Natural killer cell (primary cell): ENCODE data around the gene PLEKHA4. TPM values are rescaled to one million over a fixed set of nuclear protein-coding genes. Genes with fewer than 3 reads are reported as not detected.

Source experiments
- ATAC-seq, 3 donors: fragments of 150-1000 bp in 2 of 3; fragments of 200-7000 bp in 1 of 3; cut with Tn5 transposase; 1 replicate in 1 of 3; 2 replicates in 2 of 3; pipeline ENCODE4 v1.10.0; 2021; ENCODE audit warnings: mild to moderate bottlenecking in 2 of 3, moderate library complexity in 2 of 3
- DNase-seq, 2 donors: peaks; one replicate each; pipeline versions ENCODE4 v3.0.0 to v3.0.0-alpha.2; 2013 to 2021; ENCODE audit warnings: mixed read lengths in 1 of 2
- H3K27ac ChIP-seq: one replicate; pipeline ENCODE4 v1.5.1; 2013; ENCODE audit warnings: mild to moderate bottlenecking, low read length
- H3K27me3 ChIP-seq: one replicate; pipeline ENCODE4 v1.6.1; 2013; ENCODE audit warnings: low read length; ENCODE audit not compliant: control insufficient read depth, insufficient read depth
- H3K36me3 ChIP-seq: one replicate; pipeline ENCODE4 v1.6.1; 2013; ENCODE audit warnings: low read length; ENCODE audit not compliant: control insufficient read depth, insufficient read depth
- H3K4me1 ChIP-seq: one replicate; pipeline ENCODE4 v1.6.1; 2013; ENCODE audit warnings: low read length; ENCODE audit not compliant: control insufficient read depth, insufficient read depth
- H3K4me3 ChIP-seq: one replicate; pipeline ENCODE4 v1.5.1; 2013; ENCODE audit warnings: low read length
- H3K9me3 ChIP-seq: one replicate; pipeline ENCODE4 v1.6.1; 2013; ENCODE audit warnings: low read length; ENCODE audit not compliant: control insufficient read depth, insufficient read depth
- H3K27ac Mint-ChIP-seq, 2 donors: one replicate each; pipeline ENCODE4 v1.8.0; 2022; ENCODE audit warnings: mild to moderate bottlenecking in 2 of 2, mixed read lengths in 2 of 2, moderate library complexity in 1 of 2
- H3K27me3 Mint-ChIP-seq, 2 donors: one replicate each; pipeline ENCODE4 v1.8.0; 2022; ENCODE audit warnings: low read depth in 2 of 2, mixed read lengths in 2 of 2
- H3K36me3 Mint-ChIP-seq: one replicate; pipeline ENCODE4 v1.8.0; 2022; ENCODE audit warnings: mixed read lengths
- H3K4me1 Mint-ChIP-seq, 2 donors: one replicate each; pipeline ENCODE4 v1.8.0; 2022; ENCODE audit warnings: mixed read lengths in 2 of 2
- H3K4me3 Mint-ChIP-seq: one replicate; pipeline ENCODE4 v1.8.0; 2022; ENCODE audit warnings: mild to moderate bottlenecking, moderate library complexity, mixed read lengths
- H3K9me3 Mint-ChIP-seq, 2 donors: one replicate each; pipeline ENCODE4 v1.8.0; 2022; ENCODE audit warnings: mixed read lengths in 2 of 2
- CTCF ChIP-seq: fragments of 200-600 bp; IDR thresholded peaks from one replicate; pipeline ENCODE4 v1.8.0; 2022; ENCODE audit warnings: antibody characterized with exemption
- WGBS: methylation state at CpG from one replicate; pipeline ENCODE4 v1.1.7; 2013; ENCODE audit warnings: missing lambda C conversion rate; ENCODE audit not compliant: insufficient coverage; 5-methylcytosine and 5-hydroxymethylcytosine counted together
- intact Hi-C: fragments of 100-400 bp; cut with micrococcal nuclease; formaldehyde crosslinking; loops from one replicate; pipeline ENCODE4 v1.14.2; 2022
- total RNA-seq, 4 donors: library from RNA; stranded (reverse); fragments of 120-200 nt in 1 of 4; gene quantifications; one replicate each; pipeline versions ENCODE4 v1.2.3 to v1.2.4, GENCODE V29; 2013 to 2022

Gene PLEKHA4
- total RNA-seq, 3 donors from 2014 or later (not counting 1 experiment from before 2014, with no cell fraction given): 2.5 to 6.5 (median 5.2) TPM

- H3K4me1 Mint-ChIP-seq: peaks cover 10 to 11% of the 10 kb centered on the region in 2 donors
- ATAC-seq (no peak), DNase-seq (no peak)
- peaks cover 9% of the 10 kb centered on the region for H3K4me1 ChIP-seq
- intact Hi-C loops: no loop called here
- no peak overlapping the region for H3K4me3 Mint-ChIP-seq
- H3K36me3 ChIP-seq: no peaks in the 10 kb centered on the region
- no peak overlapping the region for H3K27ac Mint-ChIP-seq
- no peak overlapping the region for H3K4me3 ChIP-seq
- TF ChIP-seq CTCF: no peak
- no peaks in the 10 kb centered on the region for H3K27me3 ChIP-seq
- H3K9me3 Mint-ChIP-seq: no peaks in the 10 kb centered on the region
- 97% methylated on average over 43 of the region's 44 CpGs for WGBS
- no peaks in the 10 kb centered on the region for H3K9me3 ChIP-seq
- no peaks in the 10 kb centered on the region for H3K36me3 Mint-ChIP-seq
- no peak overlapping the region for H3K27ac ChIP-seq
- no peaks in the 10 kb centered on the region for H3K27me3 Mint-ChIP-seq
Measured at GRCh38 chr19:48799358-48800300, 68.8 kb downstream of the PLEKHA4 start.

- Mint-ChIP-seq H3K4me3 (no peak overlapping the region), H3K27ac (no peak overlapping the region), H3K27me3 (no peaks in the 10 kb centered on the region), H3K9me3 (no peaks in the 10 kb centered on the region), H3K4me1 (peaks cover 13 to 14% of the 10 kb centered on the region in 2 donors), H3K36me3 (no peaks in the 10 kb centered on the region)
- no peak overlapping the region for H3K27ac ChIP-seq
- H3K36me3 ChIP-seq: no peaks in the 10 kb centered on the region
- H3K4me3 ChIP-seq: no peak overlapping the region
- no peak for DNase-seq
- H3K9me3 ChIP-seq: no peaks in the 10 kb centered on the region
- no peak for TF ChIP-seq CTCF
- intact Hi-C loops: no loop called here
- peaks cover 12% of the 10 kb centered on the region for H3K4me1 ChIP-seq
- no peaks in the 10 kb centered on the region for H3K27me3 ChIP-seq
- WGBS: 67% methylated on average over 6 of the region's 6 CpGs
- no peak for ATAC-seq
Measured at GRCh38 chr19:48798937-48799336, 69.5 kb downstream of the PLEKHA4 start.

GRCh38 chr19:48797103-48797502 lies 71.3 kb downstream of the PLEKHA4 start:
- no peak overlapping the region for H3K4me3 ChIP-seq
- WGBS: 90% methylated on average over 7 of the region's 7 CpGs
- peaks cover 12% of the 10 kb centered on the region for H3K4me1 ChIP-seq
- H3K4me3 Mint-ChIP-seq: peak overlapping the region; percentile 35
- peaks cover 13 to 14% of the 10 kb centered on the region in 2 donors for H3K4me1 Mint-ChIP-seq
- DNase-seq (no peak), ATAC-seq (no peak)
- no peak for TF ChIP-seq CTCF
- no peak overlapping the region for H3K27ac ChIP-seq
- no peaks in the 10 kb centered on the region for H3K27me3 ChIP-seq
- H3K27me3 Mint-ChIP-seq: no peaks in the 10 kb centered on the region
- intact Hi-C loops: no loop called here
- H3K36me3 Mint-ChIP-seq: no peaks in the 10 kb centered on the region
- H3K36me3 ChIP-seq: no peaks in the 10 kb centered on the region
- H3K9me3 ChIP-seq: no peaks in the 10 kb centered on the region
- H3K9me3 Mint-ChIP-seq: no peaks in the 10 kb centered on the region
- peak overlapping the region in 1 of 2 donors; percentile 7 for H3K27ac Mint-ChIP-seq
